ENCODE results near the gene DGCR8. TPM values are rescaled to one million over a fixed set of nuclear protein-coding genes. Genes with fewer than 3 reads are reported as not detected.

The DGCR8 gene
- total RNA-seq, 2 experiments from 2014 or later: 17.8 to 18.5 TPM

DNA sequence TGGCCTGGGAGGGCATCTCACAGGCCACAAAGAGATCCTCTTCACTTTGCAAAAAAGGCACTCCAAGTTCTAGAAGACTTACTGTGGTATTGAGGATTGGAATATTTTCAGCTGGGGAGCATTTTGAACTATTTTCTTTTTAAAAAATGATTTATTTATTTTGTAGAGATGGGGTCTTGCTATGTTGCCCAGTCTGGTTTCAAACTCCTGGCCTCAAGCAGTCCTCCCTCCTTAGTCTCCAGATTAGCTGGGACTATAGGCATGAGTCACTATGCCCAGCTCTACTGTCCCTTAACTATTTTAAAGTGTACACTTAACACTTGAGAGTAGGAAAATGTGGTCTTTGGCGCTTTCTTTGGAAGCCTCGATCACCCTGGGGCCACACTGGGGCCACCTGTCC, 24.9 kb upstream of the DGCR8 start:
- no peaks in the 10 kb centered on the region for H3K4me1 ChIP-seq (ENCODE audit: insufficient read depth, low read length)
- intact Hi-C loops (cut with DNase I, micrococcal nuclease): no loop called here
- H3K4me3 ChIP-seq (ENCODE audit: low read length): no peak overlapping the region
- TF ChIP-seq, protein P1, sequence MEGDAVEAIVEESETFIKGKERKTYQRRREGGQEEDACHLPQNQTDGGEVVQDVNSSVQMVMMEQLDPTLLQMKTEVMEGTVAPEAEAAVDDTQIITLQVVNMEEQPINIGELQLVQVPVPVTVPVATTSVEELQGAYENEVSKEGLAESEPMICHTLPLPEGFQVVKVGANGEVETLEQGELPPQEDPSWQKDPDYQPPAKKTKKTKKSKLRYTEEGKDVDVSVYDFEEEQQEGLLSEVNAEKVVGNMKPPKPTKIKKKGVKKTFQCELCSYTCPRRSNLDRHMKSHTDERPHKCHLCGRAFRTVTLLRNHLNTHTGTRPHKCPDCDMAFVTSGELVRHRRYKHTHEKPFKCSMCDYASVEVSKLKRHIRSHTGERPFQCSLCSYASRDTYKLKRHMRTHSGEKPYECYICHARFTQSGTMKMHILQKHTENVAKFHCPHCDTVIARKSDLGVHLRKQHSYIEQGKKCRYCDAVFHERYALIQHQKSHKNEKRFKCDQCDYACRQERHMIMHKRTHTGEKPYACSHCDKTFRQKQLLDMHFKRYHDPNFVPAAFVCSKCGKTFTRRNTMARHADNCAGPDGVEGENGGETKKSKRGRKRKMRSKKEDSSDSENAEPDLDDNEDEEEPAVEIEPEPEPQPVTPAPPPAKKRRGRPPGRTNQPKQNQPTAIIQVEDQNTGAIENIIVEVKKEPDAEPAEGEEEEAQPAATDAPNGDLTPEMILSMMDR (IDR thresholded peaks at IDR 0.05): no peak
- Mint-ChIP-seq H3K9me3 (no peaks in the 10 kb centered on the region), H3K4me3 (no peak overlapping the region), H3K4me1 (ENCODE audit: low read depth) (no peaks in the 10 kb centered on the region), H3K36me3 (ENCODE audit: low read depth) (peaks cover 63% of the 10 kb centered on the region), H3K27me3 (no peaks in the 10 kb centered on the region), H3K27ac (no peak overlapping the region)
- no peaks in the 10 kb centered on the region for H3K27me3 ChIP-seq (ENCODE audit: control insufficient read depth in 1 of 2, insufficient read depth in 2 of 2, low read length in 2 of 2)
- ATAC-seq (ENCODE audit: poor library complexity) (no peak), DNase-seq (no peak)
- POLR2A ChIA-PET: no interaction called here
- CTCF ChIA-PET: no interaction called here
- no peak overlapping the region for H3K27ac ChIP-seq (ENCODE audit: low read depth in 1 of 2, low read length in 2 of 2)
- peaks cover 63% of the 10 kb centered on the region for H3K36me3 ChIP-seq (ENCODE audit: insufficient read depth, low read length)
- no peaks in the 10 kb centered on the region for H3K9me3 ChIP-seq (ENCODE audit: control insufficient read depth in 1 of 2, insufficient read depth in 1 of 2, low read length in 2 of 2)

DNA sequence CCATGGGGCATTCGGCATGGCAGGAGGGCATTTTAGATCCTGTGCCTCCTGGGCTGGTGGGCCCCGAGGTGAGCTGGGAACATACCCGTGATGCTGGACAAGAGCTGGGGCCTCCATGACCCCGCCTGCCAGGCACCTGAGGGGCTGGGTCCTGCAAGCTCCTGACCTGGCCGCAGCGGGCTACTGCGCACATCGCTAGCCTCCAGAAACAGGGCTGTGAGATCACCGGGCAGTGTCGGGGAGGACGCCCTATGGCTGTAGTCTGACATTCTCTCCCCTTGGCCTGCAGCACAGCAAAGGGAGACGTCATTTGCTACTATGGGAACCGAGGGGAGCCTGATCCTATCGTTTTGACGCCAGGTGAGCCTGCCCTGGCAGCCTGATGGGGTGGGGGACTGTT, 24.4 kb upstream of the DGCR8 start:
- Histone ChIP-seq H3K27me3 (ENCODE audit: control insufficient read depth in 1 of 2, insufficient read depth in 2 of 2, low read length in 2 of 2) (no peaks in the 10 kb centered on the region), H3K4me3 (ENCODE audit: low read length) (no peak overlapping the region), H3K4me1 (ENCODE audit: insufficient read depth, low read length) (no peaks in the 10 kb centered on the region), H3K27ac (ENCODE audit: low read depth in 1 of 2, low read length in 2 of 2) (no peak overlapping the region), H3K9me3 (ENCODE audit: control insufficient read depth in 1 of 2, insufficient read depth in 1 of 2, low read length in 2 of 2) (no peaks in the 10 kb centered on the region), H3K36me3 (ENCODE audit: insufficient read depth, low read length) (peaks cover 63% of the 10 kb centered on the region)
- DNase-seq (no peak), ATAC-seq (ENCODE audit: poor library complexity) (no peak)
- Mint-ChIP-seq H3K4me3 (no peak overlapping the region), H3K27ac (no peak overlapping the region), H3K27me3 (no peaks in the 10 kb centered on the region), H3K36me3 (ENCODE audit: low read depth) (peaks cover 67% of the 10 kb centered on the region), H3K4me1 (ENCODE audit: low read depth) (no peaks in the 10 kb centered on the region), H3K9me3 (no peaks in the 10 kb centered on the region)
- CTCF ChIA-PET: no interaction called here
- TF ChIP-seq, protein P1 (IDR thresholded peaks at IDR 0.05): no peak
- intact Hi-C loops (cut with DNase I, micrococcal nuclease): no loop called here
- POLR2A ChIA-PET: no interaction called here

DNA sequence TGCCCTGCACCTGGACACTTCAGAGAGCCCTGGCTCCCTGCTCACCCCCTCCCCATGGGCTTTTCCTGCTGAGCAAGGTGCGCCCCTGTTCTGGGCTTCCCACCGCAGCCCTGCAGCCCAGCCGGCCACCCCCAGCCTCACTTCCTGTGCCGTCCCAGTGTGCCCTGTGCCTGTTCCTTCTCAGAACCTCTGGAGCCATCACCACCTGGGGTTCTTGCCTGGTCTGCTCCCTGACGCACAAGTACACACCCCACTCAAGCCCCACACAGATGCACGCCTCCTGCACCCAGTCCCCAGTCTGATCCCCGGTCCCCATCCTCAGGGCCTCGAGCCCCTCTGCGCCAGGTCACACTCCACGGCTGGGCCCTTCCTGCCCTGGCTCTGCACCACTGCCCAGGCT, 23.9 kb upstream of the DGCR8 start:
- Mint-ChIP-seq H3K4me1 (ENCODE audit: low read depth) (no peaks in the 10 kb centered on the region), H3K36me3 (ENCODE audit: low read depth) (peaks cover 72% of the 10 kb centered on the region), H3K27me3 (no peaks in the 10 kb centered on the region), H3K9me3 (no peaks in the 10 kb centered on the region), H3K27ac (no peak overlapping the region), H3K4me3 (no peak overlapping the region)
- Histone ChIP-seq H3K27me3 (ENCODE audit: control insufficient read depth in 1 of 2, insufficient read depth in 2 of 2, low read length in 2 of 2) (no peaks in the 10 kb centered on the region), H3K4me1 (ENCODE audit: insufficient read depth, low read length) (no peaks in the 10 kb centered on the region), H3K4me3 (ENCODE audit: low read length) (no peak overlapping the region), H3K36me3 (ENCODE audit: insufficient read depth, low read length) (peaks cover 67% of the 10 kb centered on the region), H3K27ac (ENCODE audit: low read depth in 1 of 2, low read length in 2 of 2) (no peak overlapping the region), H3K9me3 (ENCODE audit: control insufficient read depth in 1 of 2, insufficient read depth in 1 of 2, low read length in 2 of 2) (no peaks in the 10 kb centered on the region)
- TF ChIP-seq, protein P1 (IDR thresholded peaks at IDR 0.05): no peak
- POLR2A ChIA-PET: no interaction called here
- ATAC-seq (ENCODE audit: poor library complexity) (no peak), DNase-seq (no peak)
- CTCF ChIA-PET: no interaction called here
- intact Hi-C loops (cut with DNase I, micrococcal nuclease): no loop called here

Data from CD4-positive, alpha-beta T cell (primary cell).